ENCODE results near the gene SDHB.

GRCh38 chr1:17045634-17046333, 8.0 kb downstream of the SDHB start:
- no peak for TF ChIP-seq THAP7 (CRISPR knock-in tag; IDR thresholded peaks at IDR 0.05)
- TF ChIP-seq CTCF (IDR thresholded peaks at IDR 0.05 in 2 of 3, conservative IDR thresholded peaks at IDR 0.05 in 1 of 3; ENCODE audit: insufficient read depth in 2 of 3, low read depth in 1 of 3, low read length in 3 of 3) = peak; percentile 57 to 91 (median 69); a peak in 5 of 6 replicates
- TF ChIP-seq EP300 (IDR thresholded peaks at IDR 0.05; ENCODE audit: low read length) = no peak
- TF ChIP-seq KDM5B (IDR thresholded peaks at IDR 0.05; ENCODE audit: insufficient replicate concordance, low read depth, low read length) = no peak
- TF ChIP-seq LARP7 (IDR thresholded peaks at IDR 0.05) = no peak
- no peak for TF ChIP-seq CUX1 (CRISPR knock-in tag; IDR thresholded peaks at IDR 0.05)
